Activated T-cell treated with anti-CD3 and anti-CD28 coated beads, Interleukin-2, amount 50 U/mL, for 1 hour (primary cell): ENCODE data around the gene NEK4.
"Not testable (repeated sequence)": the region's sequence is repeated elsewhere in the genome, so short reads cannot be mapped to it uniquely, and the experiment has no call there.

Experiments
- DNase-seq: peaks from one replicate; pipeline ENCODE4 v3.0.0-alpha.2; 2020

Gene NEK4

GRCh38 chr3:52695798-52696671 is 74.7 kb downstream of the NEK4 start:
- no peak for DNase-seq

- no peak for DNase-seq
Measured at GRCh38 chr3:52694528-52695189, 76.1 kb downstream of the NEK4 start.

GRCh38 chr3:52693071-52693470 is 77.7 kb downstream of the NEK4 start:
- no peak for DNase-seq

GRCh38 chr3:52690560-52690959 is 80.2 kb downstream of the NEK4 start:
- DNase-seq = no peak

GRCh38 chr3:52689151-52689550 is 81.6 kb downstream of the NEK4 start:
- no peak for DNase-seq

- DNase-seq = no peak
Measured at GRCh38 chr3:52688266-52688665, 82.5 kb downstream of the NEK4 start.

- peak; percentile 92 for DNase-seq
Measured at GRCh38 chr3:52685709-52686691, 84.7 kb downstream of the NEK4 start, which contains the start of the genes GNL3 and PBRM1. TSS of gene GNL3 (plus strand) at chr3:52686032. CDS start at chr3:52686093, 61 bp downstream. TSS of gene PBRM1 (minus strand) at chr3:52685913.

GRCh38 chr3:52685285-52685708 is 85.4 kb downstream of the NEK4 start:
- DNase-seq = peak; percentile 79

- no peak for DNase-seq
Measured at GRCh38 chr3:52684184-52684583, 86.6 kb downstream of the NEK4 start.

- no peak for DNase-seq
Measured at GRCh38 chr3:52683611-52684010, 87.1 kb downstream of the NEK4 start.

- no peak for DNase-seq
Measured at GRCh38 chr3:52682016-52682415, 88.7 kb downstream of the NEK4 start.

- no peak for DNase-seq
Measured at GRCh38 chr3:52681596-52681995, 89.1 kb downstream of the NEK4 start.

- no peak for DNase-seq
Measured at GRCh38 chr3:52679811-52680210, 90.9 kb downstream of the NEK4 start.

GRCh38 chr3:52679199-52679538 is 91.6 kb downstream of the NEK4 start:
- no peak for DNase-seq

- no peak for DNase-seq
Measured at GRCh38 chr3:52678265-52679198, 92.2 kb downstream of the NEK4 start.

- not testable (repeated sequence) for DNase-seq
Measured at GRCh38 chr3:52676201-52676600, 94.5 kb downstream of the NEK4 start.

GRCh38 chr3:52671676-52672075 is 99.1 kb downstream of the NEK4 start:
- DNase-seq = no peak

- DNase-seq = no peak
Measured at GRCh38 chr3:52670621-52671521, 99.9 kb downstream of the NEK4 start.

- DNase-seq = no peak
Measured at GRCh38 chr3:52663098-52663497, 107.6 kb downstream of the NEK4 start.

GRCh38 chr3:52660046-52660445 is 110.7 kb downstream of the NEK4 start:
- DNase-seq = no peak
